Islet precursor cell (in vitro differentiated cells): ENCODE measurements around the gene DIS3L2.

Experiments
- DNase-seq: peaks from one replicate; pipeline ENCODE4 v3.0.0-alpha.2; 2018

The DIS3L2 gene, protein sequence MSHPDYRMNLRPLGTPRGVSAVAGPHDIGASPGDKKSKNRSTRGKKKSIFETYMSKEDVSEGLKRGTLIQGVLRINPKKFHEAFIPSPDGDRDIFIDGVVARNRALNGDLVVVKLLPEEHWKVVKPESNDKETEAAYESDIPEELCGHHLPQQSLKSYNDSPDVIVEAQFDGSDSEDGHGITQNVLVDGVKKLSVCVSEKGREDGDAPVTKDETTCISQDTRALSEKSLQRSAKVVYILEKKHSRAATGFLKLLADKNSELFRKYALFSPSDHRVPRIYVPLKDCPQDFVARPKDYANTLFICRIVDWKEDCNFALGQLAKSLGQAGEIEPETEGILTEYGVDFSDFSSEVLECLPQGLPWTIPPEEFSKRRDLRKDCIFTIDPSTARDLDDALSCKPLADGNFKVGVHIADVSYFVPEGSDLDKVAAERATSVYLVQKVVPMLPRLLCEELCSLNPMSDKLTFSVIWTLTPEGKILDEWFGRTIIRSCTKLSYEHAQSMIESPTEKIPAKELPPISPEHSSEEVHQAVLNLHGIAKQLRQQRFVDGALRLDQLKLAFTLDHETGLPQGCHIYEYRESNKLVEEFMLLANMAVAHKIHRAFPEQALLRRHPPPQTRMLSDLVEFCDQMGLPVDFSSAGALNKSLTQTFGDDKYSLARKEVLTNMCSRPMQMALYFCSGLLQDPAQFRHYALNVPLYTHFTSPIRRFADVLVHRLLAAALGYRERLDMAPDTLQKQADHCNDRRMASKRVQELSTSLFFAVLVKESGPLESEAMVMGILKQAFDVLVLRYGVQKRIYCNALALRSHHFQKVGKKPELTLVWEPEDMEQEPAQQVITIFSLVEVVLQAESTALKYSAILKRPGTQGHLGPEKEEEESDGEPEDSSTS

DNA sequence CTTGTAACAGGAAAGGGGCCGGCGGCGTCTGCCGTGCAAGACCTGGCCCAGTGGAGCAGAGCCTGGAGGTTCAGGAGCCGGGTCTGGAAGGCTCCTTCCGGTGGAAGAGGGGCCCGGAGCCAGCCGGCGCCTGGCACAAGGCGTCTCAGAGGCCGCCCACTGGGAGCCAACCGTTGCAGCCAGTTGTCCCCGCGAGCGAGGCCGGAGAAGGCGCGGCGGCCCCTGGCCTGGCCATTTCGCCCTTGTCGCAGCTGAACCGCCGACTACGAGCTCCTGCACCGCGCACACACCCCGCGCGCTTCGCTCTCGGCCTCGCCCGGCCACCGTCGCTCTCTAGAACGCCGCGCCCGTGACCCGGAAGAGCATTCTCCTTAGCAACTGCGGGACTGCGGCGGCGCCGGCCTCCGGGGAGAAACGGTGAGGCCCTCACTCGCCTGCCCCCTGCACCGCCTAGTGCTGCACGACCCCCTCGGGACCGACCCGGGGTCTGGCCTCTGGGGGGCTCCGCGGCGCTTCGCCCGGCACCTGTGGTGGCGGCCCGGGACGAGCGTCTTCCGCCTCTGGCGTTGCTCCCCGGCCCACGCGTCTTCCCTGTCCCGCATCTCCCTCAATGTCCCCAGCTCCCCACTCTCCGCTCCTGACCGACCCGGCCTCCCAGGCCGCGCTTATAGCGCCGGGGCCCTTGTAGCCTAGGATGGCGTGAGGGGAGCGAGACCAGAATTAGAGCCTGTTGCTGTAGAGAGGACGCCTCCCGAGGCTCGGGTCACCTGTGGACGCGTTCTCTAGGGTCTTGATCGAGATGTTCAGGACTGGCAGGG lies at the start of gene DIS3L2:
TSS of gene DIS3L2 (plus strand) at position 365 of the 818 bp plus-strand sequence. CDS start 53,215 bp downstream, outside the sequence.
- peak; percentile 89 for DNase-seq

DNA sequence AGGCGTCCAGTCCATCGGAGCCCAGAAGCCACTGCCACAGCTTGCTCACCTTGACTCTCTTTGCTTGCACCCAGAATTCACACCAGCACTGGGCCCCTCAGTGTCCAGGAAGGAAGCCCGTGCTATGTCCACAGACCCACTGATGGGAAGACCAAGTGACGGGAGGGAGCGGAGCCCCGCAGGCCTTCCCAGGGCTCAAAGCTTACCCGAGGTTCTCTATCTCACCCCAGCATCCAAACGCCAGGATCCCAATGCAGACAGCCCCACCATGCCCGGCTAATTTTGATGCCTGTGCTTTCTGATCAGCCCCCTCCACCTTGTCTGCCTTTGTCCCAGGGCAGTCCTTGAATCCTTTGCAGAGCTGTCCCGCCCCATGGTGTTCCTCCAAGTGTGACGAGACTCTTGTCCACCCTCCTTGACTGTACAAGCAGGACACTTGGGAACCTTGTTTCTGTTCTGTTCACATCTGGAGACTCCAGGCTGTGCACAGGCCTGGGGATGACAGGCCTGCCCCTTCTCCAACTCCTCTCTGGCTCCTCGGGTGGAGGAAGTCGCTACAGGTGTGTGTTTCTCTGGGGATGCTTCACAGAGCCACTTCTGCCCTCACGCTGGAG lies 47.3 kb upstream of the DIS3L2 start:
- no peak for DNase-seq

DNA sequence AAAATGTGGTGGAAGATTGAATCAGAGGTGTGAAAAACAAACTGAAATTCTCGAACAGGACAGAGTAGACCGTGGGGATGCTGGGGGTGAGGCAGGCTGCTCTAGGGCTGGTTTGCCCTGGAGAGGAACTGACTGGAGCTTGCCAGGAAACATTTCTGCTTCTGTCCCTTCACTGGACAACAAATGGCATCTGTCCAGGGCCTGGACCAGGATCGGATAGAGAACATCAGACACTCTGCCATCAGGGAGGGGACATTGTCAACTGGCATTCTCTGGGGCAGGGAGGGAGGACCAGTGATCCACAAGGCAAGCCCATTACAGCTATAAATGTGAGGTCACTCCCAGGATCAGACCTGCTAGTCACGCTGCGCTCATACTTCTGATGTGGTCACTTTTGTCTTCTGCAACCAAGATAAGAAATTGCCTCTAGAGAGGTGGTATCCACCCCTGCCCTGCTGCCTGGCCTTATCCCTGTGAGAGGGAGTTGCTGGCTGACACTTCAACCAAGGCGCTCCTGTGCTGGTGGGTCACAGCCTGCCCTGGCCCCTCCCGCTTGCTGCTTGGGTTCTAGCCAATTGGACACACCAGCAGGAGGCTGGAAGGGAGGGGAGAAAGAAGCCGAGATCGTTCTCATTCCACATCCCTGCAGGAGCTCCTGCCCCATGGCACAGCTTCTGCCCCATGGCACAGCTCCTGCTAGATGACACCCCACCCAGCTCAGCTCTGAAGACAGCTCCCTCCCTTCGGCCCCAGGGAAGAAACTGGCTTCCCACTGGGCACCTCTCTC lies 44.0 kb upstream of the DIS3L2 start:
- no peak for DNase-seq

DNA sequence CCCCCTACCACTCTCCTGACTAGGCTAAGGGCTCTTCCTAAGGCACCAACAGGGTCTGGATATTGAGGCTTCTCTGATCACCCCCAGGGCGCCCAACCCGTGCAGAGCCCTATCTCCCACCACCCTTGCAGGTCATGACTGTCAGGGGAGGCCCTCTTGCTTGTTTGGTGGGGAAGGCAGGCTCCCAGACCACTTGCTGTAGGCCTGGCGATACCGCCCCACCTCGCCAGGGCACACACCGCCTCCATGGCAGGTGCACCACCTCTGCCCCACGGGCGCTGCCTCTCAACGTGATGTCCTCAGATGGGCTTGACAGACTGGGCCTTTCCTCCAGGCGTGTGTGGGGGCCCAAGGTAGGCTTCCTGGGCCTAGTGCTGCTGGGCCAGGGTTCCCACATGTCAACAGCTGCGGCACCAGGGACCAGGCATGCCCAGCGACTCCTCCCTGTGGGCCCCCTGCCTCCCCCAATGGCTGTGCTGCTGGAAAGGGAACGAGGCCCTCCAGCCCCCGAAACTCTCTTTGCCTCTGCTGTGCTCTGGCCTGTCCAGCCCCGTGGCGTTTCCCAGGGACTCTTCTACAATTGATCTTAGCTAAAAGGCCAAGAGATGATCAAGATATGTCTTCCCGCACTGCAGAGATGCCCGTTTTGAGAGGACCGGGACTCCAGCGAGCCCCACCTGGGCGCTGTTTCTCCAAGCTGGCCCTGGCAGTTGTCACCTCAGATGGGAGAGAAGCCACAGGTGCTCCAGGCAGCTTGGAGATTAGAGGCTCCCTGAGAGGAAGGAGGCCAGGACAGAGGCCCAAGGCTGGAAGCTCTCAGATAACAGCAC lies 42.8 kb upstream of the DIS3L2 start:
- DNase-seq: no peak

DNA sequence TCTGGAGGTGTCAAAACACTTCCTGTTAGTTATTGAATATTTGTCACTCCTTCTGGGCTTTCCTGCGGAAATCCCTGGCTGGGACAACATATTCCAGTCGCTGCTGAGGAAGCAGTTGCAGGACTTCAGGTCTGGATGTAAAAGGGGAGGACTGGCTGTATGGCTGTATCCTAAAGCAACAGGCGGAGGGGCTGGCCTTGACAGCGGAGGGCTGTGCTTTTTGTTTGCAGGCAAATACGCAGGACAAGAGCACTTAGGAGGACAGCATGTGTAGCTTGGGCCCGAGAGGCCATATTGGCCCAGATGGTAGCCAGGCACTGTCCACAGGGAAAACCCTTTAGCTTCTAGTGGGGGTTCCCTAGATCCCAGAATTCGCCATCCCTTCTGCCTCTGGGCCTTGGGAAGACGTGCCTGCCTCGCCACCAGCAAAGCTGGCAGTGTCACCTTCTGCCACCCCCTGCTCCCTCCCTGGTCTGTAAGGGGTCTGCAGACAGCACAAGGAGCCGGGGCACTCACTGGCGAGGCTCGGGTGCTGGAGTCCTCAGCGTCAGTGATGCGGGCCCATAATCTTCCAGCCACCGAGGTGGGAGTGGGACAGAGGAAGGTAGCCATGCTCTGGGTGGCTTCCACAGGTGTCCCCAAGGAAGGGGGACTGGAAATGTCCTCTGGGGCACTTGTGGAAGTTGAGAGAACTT lies 42.0 kb upstream of the DIS3L2 start:
- DNase-seq: no peak

DNA sequence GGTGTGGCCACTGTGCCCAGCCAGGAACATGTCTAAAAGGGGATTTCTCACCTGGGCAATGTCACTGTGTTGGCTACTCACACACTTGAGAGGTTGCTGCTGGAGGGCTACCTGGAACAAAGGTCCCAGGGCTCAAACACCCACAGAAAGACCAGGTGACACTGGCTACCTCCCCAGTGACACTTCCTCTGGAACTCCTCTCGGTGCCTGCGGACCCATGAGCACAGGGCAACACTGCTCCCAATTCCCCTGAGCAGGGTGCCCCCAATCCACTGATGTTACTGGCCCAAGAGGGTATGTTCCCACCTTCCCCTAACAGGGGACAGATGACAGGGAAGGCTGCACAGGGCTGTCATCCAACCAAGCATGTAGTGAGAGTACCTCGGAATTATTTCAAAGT lies 41.1 kb upstream of the DIS3L2 start:
- DNase-seq: peak; percentile 28

DNA sequence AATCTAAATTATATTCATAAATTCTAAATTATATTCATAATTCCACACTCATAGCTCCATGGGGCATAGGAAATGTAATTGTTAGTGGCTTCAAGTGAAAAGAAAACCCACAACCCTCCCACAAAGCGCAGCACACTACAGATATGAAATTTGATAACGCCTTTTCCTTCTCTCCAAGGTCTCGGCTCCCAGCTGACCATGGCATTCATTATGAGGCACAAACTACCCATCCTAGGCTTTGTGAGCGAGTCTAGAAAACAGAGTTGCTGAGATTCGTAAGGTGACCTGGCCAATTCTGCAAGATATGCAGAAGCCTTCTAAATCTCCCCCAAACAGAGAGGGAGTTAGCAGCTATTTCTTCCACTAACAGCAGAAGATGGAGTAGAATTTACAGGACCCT lies 40.7 kb upstream of the DIS3L2 start:
- DNase-seq: peak; percentile 5

DNA sequence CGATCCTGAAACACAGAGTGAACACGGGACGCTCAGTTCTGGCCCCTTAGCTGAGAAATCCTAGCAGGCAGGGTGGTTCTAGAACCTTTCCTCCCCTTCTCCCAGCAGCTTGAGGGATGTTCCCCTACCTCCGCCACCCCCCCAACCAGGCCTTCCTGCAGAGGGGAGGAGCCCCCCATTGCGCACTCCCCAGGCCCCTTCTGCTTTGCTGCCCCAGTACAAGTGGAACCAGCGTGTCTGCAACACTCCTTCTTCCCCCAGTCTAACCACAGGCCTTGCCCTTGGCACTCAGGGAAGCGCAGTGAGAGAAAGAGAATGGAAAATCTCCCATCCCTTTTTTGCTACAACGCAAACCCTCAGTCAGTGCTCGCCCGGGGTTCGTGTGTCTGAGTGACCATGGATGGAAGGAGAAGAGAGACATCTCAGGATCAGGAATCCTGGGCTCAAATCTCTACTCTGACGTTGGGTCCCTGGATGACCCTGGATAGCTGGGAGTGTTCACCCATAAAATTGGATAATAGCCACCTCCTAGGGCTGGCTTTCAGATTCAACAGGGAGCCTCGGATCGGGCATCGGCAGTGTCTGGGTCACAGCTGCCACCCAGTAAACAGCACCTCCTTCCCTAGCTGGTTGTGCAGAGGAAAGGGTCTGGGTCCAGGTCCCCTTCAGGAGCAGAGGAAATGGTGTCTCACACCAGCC lies 39.1 kb upstream of the DIS3L2 start:
- DNase-seq: no peak

DNA sequence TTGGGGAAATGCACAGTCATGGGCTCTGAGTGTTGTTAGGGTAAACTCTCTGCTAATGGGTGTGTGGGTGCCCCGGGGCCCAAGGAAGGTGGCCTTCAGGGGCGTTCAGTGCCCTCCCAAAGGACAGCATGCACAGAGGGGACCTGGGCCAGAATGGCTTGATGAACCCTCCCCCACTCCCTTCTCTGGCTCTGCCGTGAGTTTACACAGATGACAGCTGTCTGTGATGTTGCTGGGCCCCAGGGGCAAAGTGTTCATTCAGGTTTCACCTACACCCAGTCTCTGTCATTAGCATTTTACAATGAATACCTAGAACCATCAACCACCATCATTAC lies 38.5 kb upstream of the DIS3L2 start:
- DNase-seq: no peak

DNA sequence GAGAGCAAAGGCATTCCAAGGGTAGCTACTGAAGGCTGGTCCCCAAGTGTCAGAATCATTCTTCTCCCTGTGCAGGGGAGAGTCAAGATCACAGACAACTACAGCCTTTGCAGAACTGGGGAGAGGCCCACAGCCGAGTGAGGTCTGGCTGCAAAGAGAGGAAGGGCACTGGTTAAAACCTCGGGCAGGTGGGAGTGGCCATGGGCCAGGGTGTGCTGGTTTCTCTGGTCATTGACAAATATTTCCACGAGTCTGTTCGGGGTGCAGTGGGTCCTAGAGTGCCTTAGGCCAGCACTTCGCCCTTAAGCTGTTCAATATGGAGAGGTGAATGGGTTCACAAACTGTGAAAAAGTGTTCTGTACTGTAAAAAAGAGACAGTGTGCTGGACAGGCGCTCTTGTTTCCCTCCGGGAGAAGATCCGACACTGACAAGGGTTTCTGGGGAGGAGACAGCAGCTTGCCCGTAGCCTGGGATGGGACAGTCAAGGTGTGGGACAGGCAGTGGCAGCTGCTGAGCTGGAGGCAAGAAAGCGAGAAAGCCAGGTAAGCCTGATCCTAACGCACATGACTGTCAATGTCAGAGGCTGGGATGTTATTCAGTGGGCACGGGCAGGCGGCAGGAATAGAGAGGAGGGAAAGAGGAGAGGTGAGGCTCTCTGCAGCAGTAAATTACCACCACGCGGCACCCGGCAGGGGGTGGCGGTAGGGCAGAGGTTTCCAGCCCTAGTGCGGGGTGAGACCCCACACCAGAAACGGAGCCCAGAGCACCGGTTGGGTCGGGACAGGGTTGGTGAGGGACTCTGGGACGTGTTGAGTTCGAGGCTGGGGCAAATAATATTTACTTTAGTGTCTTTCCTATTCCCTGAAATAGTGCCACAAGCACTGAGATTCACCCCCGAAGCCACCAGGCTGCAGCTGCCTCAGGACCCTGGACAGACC lies 37.3 kb upstream of the DIS3L2 start:
- no peak for DNase-seq

DNA sequence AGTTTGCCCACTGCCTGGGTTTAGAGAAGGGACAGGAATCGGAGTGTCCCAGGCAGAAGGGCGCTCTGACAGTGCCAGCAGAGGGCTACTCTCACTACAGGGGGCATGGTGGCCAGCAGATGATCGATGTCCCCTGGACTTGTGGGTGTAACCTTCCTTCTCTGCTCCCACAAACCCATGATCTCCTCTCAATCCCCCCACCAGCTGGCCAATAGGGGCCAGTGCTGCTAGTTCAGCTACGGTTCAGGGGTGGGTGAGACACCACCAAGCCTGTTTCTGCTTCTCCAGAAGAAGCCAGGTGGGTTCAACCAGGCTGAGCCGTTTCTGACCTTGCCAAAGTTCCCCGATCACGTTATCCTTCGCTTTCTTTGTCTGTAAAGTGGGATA lies 36.6 kb upstream of the DIS3L2 start:
- no peak for DNase-seq

DNA sequence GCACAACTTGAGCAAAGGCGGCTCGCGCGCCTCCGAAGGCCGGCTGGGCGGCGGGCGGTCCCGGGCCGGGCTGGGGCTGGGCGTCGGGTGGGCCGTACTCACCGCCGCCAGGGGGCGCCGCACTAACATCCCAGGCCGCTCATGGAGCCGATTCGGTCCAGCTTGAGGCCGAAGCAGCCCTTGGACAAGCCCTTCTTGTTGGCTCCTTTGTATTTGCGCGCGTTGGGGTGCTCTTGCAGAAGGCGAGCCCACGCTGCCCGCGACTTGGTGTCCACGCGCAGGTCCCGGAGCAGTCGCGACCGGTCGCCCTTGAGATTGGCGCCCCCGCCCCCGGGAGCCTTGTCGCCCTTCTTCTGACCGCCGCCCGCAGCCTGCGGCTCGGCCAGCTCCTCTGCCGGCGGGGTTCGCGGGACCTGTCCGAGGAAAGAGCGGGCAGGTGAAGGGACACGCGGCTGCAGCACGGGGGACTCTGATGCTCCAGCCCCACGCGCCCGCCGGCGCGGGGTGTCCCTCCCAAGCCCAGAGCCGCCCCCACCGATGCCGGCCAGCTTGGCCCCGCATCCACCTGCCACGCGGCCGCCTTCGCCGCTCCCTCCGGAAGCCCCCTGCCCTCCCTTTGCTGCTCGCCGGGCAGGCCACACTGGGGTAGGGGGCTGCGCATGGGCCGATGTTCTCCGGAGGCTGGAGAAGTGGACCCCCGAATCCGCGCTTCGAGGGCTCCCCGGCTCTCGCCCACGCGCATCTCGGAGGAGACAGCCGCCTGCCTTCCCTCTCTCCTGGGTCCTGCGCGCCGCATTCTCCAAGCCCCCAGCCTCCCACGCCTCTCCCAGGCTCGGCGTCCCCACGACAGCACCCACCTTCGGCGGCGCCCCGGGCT lies 36.0 kb upstream of the DIS3L2 start:
- peak; percentile 90 for DNase-seq

DNA sequence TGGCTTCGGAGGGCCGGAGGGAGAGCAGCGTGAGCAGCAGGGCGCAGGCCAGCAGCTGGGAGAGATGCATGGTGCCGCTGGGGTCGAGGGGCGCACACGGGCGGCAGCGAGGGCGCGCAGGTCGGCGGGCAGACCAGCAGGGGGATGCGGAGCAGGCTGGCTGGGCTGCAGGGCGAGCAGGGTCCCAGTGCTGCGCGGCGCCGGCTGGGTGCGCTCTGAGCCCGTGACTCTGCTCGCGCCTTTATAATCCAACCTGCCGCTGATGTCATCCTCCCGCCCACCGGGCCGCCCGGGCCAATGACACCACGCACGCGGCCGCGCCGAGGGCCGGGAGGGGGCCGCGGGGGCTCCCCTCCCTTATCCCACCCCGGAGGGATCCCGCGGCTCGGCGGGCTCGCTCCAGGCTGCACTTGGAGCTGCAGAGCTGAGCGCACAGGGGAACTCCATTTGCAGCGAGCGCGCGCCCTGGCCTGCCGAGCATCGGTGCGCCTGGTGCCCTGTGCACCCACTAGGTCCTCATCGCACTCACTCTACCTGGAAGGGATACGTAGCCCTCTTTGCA lies 35.3 kb upstream of the DIS3L2 start, which contains the start of gene NPPC:
TSS of gene NPPC (minus strand) at position 217 of the 562 bp plus-strand sequence. CDS start at position 70, 147 bp downstream.
- DNase-seq: peak; percentile 86

DNA sequence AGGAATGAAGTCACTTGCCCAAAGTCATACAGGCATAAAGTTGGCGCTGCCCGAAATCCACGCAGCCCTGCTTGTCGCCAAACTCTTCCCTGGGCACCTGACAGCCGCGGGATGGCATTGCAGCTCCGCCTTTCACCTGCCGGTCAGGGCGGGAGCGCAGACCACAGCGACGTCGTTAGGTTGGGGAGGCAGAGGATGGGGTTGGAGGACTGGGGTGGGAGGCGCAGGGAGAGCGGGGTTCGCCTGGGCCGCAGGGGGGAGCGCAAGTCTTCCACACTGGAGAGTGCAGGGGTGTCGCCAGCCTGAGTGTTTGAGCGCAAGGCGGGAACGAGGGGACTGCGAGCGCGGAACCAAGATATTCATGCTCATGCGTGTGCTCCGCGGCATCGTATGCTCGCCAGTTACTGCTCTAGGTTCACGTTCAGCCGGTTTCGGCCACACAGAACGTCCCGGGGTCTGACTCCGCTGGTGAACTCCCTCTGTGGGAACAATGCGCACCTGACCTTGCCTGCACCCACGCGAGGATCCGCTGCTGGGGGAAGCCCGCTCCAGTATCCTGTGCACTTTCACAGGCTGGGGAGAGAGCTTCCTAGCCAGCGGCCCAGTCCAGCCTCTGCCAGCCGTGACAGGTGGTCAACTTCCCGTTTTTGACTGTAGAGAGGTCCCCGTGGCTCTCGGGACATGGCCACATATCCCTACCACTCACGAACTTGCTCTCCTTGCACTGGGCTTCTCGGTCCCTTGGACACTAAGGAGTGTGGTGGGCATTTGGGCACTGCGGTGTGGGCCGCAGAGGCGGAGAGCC lies 34.5 kb upstream of the DIS3L2 start:
- DNase-seq: peak; percentile 58

DNA sequence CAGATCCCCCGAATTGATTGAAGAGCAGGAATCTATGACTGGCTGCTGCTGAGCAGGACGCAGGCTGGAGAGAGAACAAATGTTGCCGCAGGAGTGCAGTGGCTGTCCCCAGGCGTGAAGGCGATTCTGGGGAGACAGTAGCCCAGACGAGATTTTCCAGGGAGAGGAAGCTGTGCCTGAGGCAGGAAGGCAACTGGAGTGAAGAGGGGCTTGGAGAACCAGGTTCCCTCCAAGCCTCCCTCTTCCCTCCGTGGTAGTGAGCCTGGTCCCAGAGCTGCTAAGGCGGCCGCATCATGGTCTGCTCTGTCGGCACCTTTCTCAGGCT lies 34.0 kb upstream of the DIS3L2 start:
- DNase-seq: peak; percentile 45

DNA sequence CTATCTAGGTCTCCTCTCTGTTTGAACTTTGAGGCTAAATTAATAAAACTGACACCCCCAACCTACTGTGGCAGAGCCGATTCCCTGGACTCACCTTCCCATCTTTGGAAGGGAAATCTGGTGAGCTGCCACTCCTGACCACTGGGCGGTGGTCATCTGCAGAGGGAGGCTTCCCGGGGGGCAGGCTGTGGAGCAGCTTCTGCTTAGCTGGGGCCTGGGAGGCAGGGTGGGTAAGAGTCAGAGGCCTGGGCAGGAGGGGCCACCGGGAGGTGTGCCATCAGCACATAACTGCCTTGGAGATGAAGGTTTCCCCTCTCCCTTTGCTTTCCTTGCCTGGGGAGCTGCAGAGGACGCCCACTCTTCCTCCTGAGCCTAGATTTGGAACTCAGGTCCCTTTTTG lies 33.0 kb upstream of the DIS3L2 start:
- DNase-seq: peak; percentile 68
